Spleen (tissue), 11 donors: Measurements from ENCODE around the gene TIRAP. TPM values are rescaled to one million over a fixed set of nuclear protein-coding genes. Genes with fewer than 3 reads are reported as not detected.

Experiments
- DNase-seq: peaks from one replicate; pipeline ENCODE4 v3.0.0-alpha.2; 2020
- H3K27ac ChIP-seq, 8 donors: fragments of 200-600 bp; sonication (generic) in 7 of 8; 1 replicate in 4 of 8; 2 replicates in 4 of 8; pipeline versions ENCODE4 v1.5.0 to v1.8.0; 2016 to 2021; ENCODE audit warnings: inconsistent platforms in 4 of 8, mild to moderate bottlenecking in 4 of 8, moderate library complexity in 1 of 8
- H3K27me3 ChIP-seq, 7 donors: fragments of 200-600 bp; sonication (generic) in 6 of 7; replicated peaks in 1 of 7; 1 replicate in 4 of 7; 2 replicates in 3 of 7; pipeline versions ENCODE4 v1.5.0 to v1.8.0; 2016 to 2021; ENCODE audit warnings: inconsistent platforms in 3 of 7, mild to moderate bottlenecking in 1 of 7
- H3K36me3 ChIP-seq, 6 donors: fragments of 200-600 bp; sonication (generic) in 5 of 6; 1 replicate in 4 of 6; 2 replicates in 2 of 6; pipeline versions ENCODE4 v1.5.0 to v1.8.0; 2016 to 2021; ENCODE audit warnings: inconsistent platforms in 2 of 6
- H3K4me1 ChIP-seq, 6 donors: fragments of 200-600 bp; sonication (generic) in 5 of 6; 1 replicate in 3 of 6; 2 replicates in 3 of 6; pipeline versions ENCODE4 v1.5.0 to v1.8.0; 2016 to 2021; ENCODE audit warnings: inconsistent platforms in 3 of 6
- H3K4me3 ChIP-seq, 8 donors: fragments of 200-600 bp; sonication (generic) in 7 of 8; 1 replicate in 4 of 8; 2 replicates in 4 of 8; pipeline versions ENCODE4 v1.5.0 to v1.8.0; 2016 to 2021; ENCODE audit warnings: inconsistent platforms in 4 of 8, mild to moderate bottlenecking in 4 of 8, moderate library complexity in 2 of 8
- H3K9me3 ChIP-seq, 8 donors: fragments of 200-600 bp; sonication (generic) in 7 of 8; 1 replicate in 4 of 8; 2 replicates in 4 of 8; pipeline versions ENCODE4 v1.5.0 to v1.8.0; 2016 to 2021; ENCODE audit warnings: inconsistent platforms in 4 of 8
- CTCF ChIP-seq, 11 experiments: fragments of 200-600 bp in 7 of 11; fragments of 450-650 bp in 4 of 11; sonication (generic) in 4 of 11; IDR thresholded peaks in 8 of 11; conservative IDR thresholded peaks in 3 of 11; 1 replicate in 7 of 11; 2 replicates in 4 of 11; pipeline versions ENCODE4 v1.4.0 to v1.8.0; 2016 to 2021; ENCODE audit warnings: antibody characterized with exemption in 11 of 11, inconsistent platforms in 4 of 11, mild to moderate bottlenecking in 1 of 11
- POLR2A ChIP-seq, 3 donors: fragments of 450-650 bp; IDR thresholded peaks; one replicate each; pipeline ENCODE4 v1.5.1; 2017; ENCODE audit warnings: antibody characterized with exemption in 3 of 3, mild to moderate bottlenecking in 1 of 3
- POLR2AphosphoS5 ChIP-seq, 3 donors: sonication (generic); formaldehyde crosslinking; IDR thresholded peaks; one replicate each; pipeline ENCODE4 v1.5.1; 2017; ENCODE audit warnings: antibody characterized with exemption in 3 of 3
- WGBS, 5 donors: extraction: QIAGEN DNeasy Blood & Tissue Kit in 3 of 5; methylation state at CpG; one replicate each; pipeline versions ENCODE4 v1.1.5 to v1.1.7; 2013 to 2018; 5-methylcytosine and 5-hydroxymethylcytosine counted together
- intact Hi-C: fragments of 100-400 bp; cut with DNase I; formaldehyde crosslinking; loops from one replicate; pipeline ENCODE4 v1.15.0; 2023; ENCODE audit warnings: low total_unique reads
- polyA plus RNA-seq, 3 donors: library from polyadenylated mRNA; stranded (reverse); fragments of 200-250 nt; gene quantifications; one replicate each; pipeline ENCODE4 v1.2.1, GENCODE V29; 2013
- total RNA-seq, 7 donors: library from RNA; depleted of rRNA in 3 of 7; stranded (reverse); fragments of >200 nt in 3 of 7; fragmentation: NEBNext Ultra II Directional in 4 of 7; extraction: Animal tissue kit (Norgen Biotek cat#: 25700) in 4 of 7; gene quantifications; one replicate each; pipeline versions ENCODE4 v1.1.0 to v1.2.1, GENCODE V29; 2016 to 2021
- donor health status: healthy with polysubstance abuse.
- donor health status: DM: no; HTN: no; CAD: no; lungs with moderate emphysema.
- donor health status: DM: no; HTN: no; CAD: no.
- donor health status: Bipolar disorder and iron deficiency.
- donor health status: healthy.
- donor health status: DM: no; HTN: no; CAD: no.
- donor health status: DM: yes; HTN: yes; CAD: no.

TIRAP gene
- total and polyA plus RNA-seq, 10 donors: 2.6 to 23.5 (median 17.1) TPM

GRCh38 chr11:126290887-126291286 lies 8.0 kb downstream of the TIRAP start:
- intact Hi-C loops: no loop called here
- H3K4me3 ChIP-seq: no peak overlapping the region
- no peak overlapping the region for H3K27ac ChIP-seq
- WGBS, 5 donors: 91 to 95% (median 92%) methylated on average over 12 of the region's 12 CpGs
- TF ChIP-seq POLR2A (IDR thresholded peaks at IDR 0.05): no peak
- no peak for TF ChIP-seq CTCF (IDR thresholded peaks at IDR 0.05 in 8 of 11, conservative IDR thresholded peaks at IDR 0.05 in 3 of 11)
- no peak for TF ChIP-seq POLR2AphosphoS5 (IDR thresholded peaks at IDR 0.05)
- H3K4me1 ChIP-seq: peaks cover 0 to 15% (median 0%) of the 10 kb centered on the region in 6 donors
- DNase-seq: no peak
- H3K36me3 ChIP-seq: peaks cover 0 to 93% (median 53%) of the 10 kb centered on the region in 6 donors
- no peaks in the 10 kb centered on the region for H3K27me3 ChIP-seq
- no peaks in the 10 kb centered on the region for H3K9me3 ChIP-seq

- no peak for DNase-seq
- H3K9me3 ChIP-seq: no peaks in the 10 kb centered on the region
- peaks cover 0 to 9% (median 0%) of the 10 kb centered on the region in 6 donors for H3K4me1 ChIP-seq
- H3K27ac ChIP-seq: no peak overlapping the region
- H3K27me3 ChIP-seq: no peaks in the 10 kb centered on the region
- TF ChIP-seq POLR2AphosphoS5 (IDR thresholded peaks at IDR 0.05) (no peak), POLR2A (IDR thresholded peaks at IDR 0.05) (no peak), CTCF (IDR thresholded peaks at IDR 0.05 in 8 of 11, conservative IDR thresholded peaks at IDR 0.05 in 3 of 11) (no peak)
- intact Hi-C loops: no loop called here
- H3K4me3 ChIP-seq: no peak overlapping the region
- WGBS, 5 donors: 67 to 74% (median 73%) methylated on average over 5 of the region's 5 CpGs
- H3K36me3 ChIP-seq: peaks cover 0 to 96% (median 57%) of the 10 kb centered on the region in 6 donors
These were observed 10.8 kb downstream of the TIRAP start for GRCh38 chr11:126293726-126294125.

GRCh38 chr11:126297004-126297403 lies 14.1 kb downstream of the TIRAP start:
- no peak for TF ChIP-seq POLR2A (IDR thresholded peaks at IDR 0.05)
- TF ChIP-seq POLR2AphosphoS5 (IDR thresholded peaks at IDR 0.05): no peak
- TF ChIP-seq CTCF (IDR thresholded peaks at IDR 0.05 in 8 of 11, conservative IDR thresholded peaks at IDR 0.05 in 3 of 11): no peak
- Histone ChIP-seq H3K9me3 (no peaks in the 10 kb centered on the region), H3K36me3 (peaks cover 0 to 88% (median 33%) of the 10 kb centered on the region in 6 donors), H3K27me3 (no peaks in the 10 kb centered on the region), H3K4me3 (no peak overlapping the region), H3K27ac (no peak overlapping the region), H3K4me1 (peaks cover 0 to 9% (median 0%) of the 10 kb centered on the region in 6 donors)
- intact Hi-C loops: no loop called here
- no peak for DNase-seq
- WGBS, 5 donors: 58 to 90% (median 84%) methylated on average over 2 of the region's 2 CpGs

DNA sequence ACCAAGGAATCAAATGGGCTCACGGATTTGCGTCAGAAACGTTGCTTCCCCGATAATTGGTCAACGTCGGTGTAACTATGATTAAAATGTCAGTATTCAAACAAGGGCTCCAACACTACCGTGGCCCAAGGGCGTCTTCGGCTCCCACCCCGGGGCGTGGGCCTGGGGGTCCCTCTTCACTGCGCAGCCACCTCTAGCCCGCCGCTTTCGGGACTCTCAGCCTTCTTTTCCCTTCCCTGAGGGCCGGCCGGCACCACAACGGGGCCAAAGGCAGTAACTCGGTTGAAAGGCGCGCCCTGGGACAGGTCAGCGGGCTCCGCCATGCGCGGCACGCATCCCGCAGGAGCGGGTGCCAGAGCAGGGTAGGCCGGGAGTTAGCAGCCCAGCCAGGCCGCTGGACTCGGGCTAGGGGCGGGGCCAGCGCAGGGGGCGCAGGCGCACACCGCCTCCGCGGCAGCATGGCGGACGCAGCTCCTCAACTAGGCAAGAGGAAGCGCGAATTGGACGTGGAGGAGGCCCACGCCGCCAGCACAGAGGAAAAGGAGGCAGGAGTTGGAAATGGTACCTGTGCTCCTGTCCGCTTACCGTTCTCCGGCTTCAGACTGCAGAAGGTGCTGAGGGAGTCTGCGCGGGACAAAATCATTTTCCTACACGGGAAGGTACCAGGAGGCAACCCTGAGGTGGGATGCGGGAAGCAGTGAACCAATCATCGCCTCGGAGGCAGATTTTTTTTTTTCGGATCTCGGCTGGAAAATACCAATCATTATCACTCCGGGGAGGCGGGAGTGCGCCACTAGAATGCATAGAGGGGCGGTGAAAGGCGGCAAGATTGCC lies 20.9 kb downstream of the TIRAP start, which contains the start of gene DCPS:
Gene DCPS, plus strand, starts transcription at position 438 of the 834 bp plus-strand sequence. Its CDS starts 21 bp downstream, at position 459.
- Histone ChIP-seq H3K27ac (peak within 1 kb of the TSS; percentile 89 to 95 (median 92)), H3K9me3 (no peaks in the 10 kb centered on the region), H3K4me3 (peak within 1 kb of the TSS; percentile 42 to 88 (median 67)), H3K4me1 (peaks cover 10 to 63% (median 39%) of the 10 kb centered on the region in 6 donors), H3K36me3 (peaks cover 0 to 50% (median 4%) of the 10 kb centered on the region in 6 donors), H3K27me3 (no peaks in the 10 kb centered on the region)
- intact Hi-C loops: no loop called here
- 1 to 2% (median 1%) methylated on average over 51 to 61 of the region's 61 CpGs for WGBS, 5 donors
- peak; percentile 96 to 98 (median 97) for TF ChIP-seq POLR2AphosphoS5 (IDR thresholded peaks at IDR 0.05)
- TF ChIP-seq CTCF (IDR thresholded peaks at IDR 0.05 in 8 of 11, conservative IDR thresholded peaks at IDR 0.05 in 3 of 11): peak in 1 of 11 experiments; percentile 21
- peak in 2 of 3 donors; percentile 66 to 75 for TF ChIP-seq POLR2A (IDR thresholded peaks at IDR 0.05)
- peak; percentile 98 for DNase-seq
